Right ventricle myocardium inferior (tissue), 1 donor: ENCODE data around the gene CDK19. TPM values are rescaled to one million over a fixed set of nuclear protein-coding genes. Genes with fewer than 3 reads are reported as not detected.
"Not testable (repeated sequence)": the region's sequence is repeated elsewhere in the genome, so short reads cannot be mapped to it uniquely, and the experiment has no call there.

Experiments used
- ATAC-seq: fragments of 200-7000 bp; cut with Tn5 transposase; one replicate; pipeline ENCODE4 v1.9.1; 2020; ENCODE audit warnings: mild to moderate bottlenecking, moderate library complexity
- DNase-seq: peaks from one replicate; pipeline ENCODE4 v3.0.0; 2021; ENCODE audit errors: missing footprints
- intact Hi-C: fragments of 100-400 bp; cut with DNase I; formaldehyde crosslinking; loops from one replicate; pipeline ENCODE4 v1.11.0; 2022
- long read RNA-seq: library from polyadenylated mRNA; unstranded; transcript quantifications from one replicate; pipeline ENCODE4 v2.0.0, GENCODE V29; 2021
- total RNA-seq: library from RNA; stranded (reverse); fragmentation: NEBNext Ultra II Directional; extraction: Animal tissue kit (Norgen Biotek cat#: 25700); gene quantifications from one replicate; pipeline ENCODE4 v1.2.1, GENCODE V29; 2021
- donor health status: DM: no; HTN: yes; CAD: no; lungs with severe emphysema.

Gene CDK19
- 11.5 TPM for total RNA-seq
- long read RNA-seq, result 0 reads

DNA sequence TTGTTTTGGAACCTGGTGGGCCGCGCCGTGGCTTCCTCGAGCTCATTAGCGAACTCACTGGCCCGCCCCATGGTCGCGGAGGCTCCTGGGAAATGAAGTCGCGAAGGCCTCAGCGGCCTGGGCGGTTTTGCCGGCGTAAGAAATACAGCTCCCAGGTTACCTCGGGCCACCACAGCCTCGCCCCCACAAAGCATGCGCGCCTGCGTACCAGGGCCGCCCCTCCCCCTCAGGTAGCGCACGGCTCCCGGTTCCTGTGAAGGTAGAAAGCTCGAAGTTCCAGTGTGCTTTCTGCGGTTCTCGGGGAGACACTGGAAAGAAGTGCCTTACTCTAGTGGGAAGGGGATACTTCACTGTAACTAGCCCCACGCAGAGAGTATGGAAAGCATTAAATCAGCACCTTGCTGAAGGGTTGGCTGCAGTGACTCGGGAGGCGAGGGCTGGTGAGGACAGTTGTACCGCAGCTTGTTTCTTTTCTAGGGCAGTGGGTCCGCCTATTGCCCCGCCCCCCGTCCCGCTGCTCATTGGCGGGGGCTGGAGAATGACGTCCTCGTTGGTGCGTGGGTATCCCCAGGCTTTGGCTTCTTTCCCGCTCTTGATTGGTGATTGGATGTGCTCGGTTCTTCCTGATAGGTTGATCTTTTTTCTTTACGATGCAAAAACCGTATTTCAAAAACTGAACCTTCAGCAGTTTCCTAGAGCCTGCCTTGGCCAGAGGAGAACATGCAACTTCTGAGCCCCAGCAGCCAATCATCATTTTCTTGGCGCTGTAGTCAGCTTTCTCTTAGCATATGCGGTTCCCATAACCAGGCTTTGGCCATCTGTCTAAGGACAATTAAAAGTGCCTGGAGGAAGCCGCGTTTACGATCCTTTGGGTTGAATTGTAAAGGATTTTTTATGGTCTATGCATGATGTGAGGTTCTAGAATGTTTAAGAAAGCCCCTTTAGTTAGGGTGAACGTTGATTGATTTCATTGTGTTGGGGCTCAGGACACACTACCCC is at the start of gene CDK19:
TSS of gene CDK19 (minus strand) at position 59 of the 999 bp plus-strand sequence. CDS start 333 bp downstream, outside the sequence.
- ATAC-seq (peak; percentile 98), DNase-seq (peak; percentile 100)
- intact Hi-C loops, result loop anchor here (1.0 to 10.0 kb wide), 5 partner anchors 59 to 400 kb away; partner anchors contain the start of genes AMD1, DDO and GTF3C6

DNA sequence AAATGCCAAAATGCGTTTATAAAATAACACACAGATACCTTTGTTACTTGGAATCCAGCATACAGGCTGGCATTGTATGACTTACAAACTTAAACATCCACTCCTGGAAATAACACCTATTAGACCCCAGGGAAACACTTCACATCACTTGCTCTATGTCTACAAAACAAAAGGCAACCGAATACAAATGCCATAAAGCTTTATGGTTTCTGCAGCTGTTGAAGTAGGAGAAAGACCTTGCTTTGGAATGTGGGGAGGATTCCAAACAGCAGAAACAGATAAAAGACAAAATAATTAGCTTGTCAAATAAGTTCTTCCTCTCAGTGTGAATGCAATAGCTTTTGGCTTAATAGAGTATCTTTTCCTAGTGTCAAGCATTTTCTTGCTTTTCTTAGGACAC is 49.6 kb upstream of the CDK19 start:
- intact Hi-C loops, result no loop called here
- DNase-seq (no peak), ATAC-seq (no peak)

DNA sequence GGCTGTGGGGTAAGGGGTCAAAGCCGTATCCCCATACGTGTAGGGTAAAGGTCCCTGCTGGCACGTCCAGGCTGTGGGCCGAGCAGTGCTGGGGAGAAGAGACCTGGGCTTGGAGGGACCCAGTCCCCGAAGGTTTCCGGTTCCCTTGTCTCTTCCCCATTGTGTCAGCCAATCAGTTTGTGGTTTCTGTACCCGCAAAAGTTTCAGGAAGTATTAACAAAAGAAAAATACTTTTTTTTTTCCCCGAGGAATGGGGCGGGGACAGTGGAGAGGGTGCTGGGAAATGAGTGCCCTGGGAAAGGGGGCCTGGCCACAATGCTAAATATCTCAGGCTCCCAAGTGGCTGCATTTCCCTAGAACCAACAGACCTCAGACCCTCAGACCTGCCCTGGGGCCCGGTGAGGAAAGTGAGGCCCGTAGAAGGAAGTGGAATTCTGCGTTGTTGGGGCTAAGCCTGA is 44.1 kb upstream of the CDK19 start:
- ATAC-seq (peak; percentile 34), DNase-seq (peak; percentile 65)
- intact Hi-C loops, result no loop called here

DNA sequence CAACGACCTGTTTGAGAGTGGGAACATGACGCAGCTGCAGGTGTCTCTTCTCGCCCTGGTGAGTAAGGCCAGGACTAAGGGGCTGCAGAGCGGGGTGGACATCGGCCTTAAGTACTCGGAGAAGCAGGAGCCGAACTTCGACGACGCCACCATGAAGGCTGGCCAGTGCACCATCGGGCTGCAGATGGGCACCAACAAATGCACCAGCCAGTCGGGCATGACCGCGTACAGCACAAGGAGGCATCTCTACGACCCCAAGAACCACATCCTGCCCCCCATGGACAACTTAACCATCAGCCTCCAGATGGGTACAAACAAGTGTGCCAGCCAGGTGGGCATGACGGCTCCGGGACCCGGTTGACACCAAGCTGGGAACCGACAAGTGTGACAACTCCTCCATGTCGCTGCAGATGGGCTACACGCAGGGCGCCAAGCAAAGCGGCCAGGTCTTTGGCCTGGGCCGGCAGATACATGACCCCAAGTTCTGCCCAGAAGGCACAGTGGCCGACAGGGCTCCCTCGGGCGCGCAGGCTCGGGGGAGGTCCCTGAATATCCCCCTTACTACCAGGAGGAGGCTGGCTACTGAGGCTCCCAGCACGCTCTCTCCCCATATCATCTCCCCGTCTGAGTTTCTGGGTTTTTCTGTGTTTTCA is 43.4 kb upstream of the CDK19 start:
- intact Hi-C loops, result no loop called here
- DNase-seq (peak; percentile 70), ATAC-seq (no peak)

DNA sequence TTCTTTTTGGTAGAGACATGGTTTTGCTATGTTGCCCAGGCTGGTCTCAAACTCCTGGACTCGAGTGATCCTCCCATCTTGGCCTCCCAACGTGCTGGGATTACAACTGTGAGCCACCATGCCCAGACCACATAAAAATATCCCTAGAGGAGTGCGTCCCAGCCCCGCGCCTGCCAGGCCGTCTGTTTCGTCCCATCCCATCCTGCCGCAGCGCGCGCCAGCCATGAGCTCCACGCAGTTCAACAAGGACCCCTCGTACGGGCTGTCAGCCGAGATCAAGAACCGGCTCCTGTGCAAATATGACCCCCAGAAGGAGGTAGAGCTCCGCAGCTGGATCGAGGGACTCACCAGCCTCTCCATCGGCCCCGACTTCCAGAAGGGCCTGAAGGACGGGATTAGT is 42.7 kb upstream of the CDK19 start:
- ATAC-seq (no peak), DNase-seq (no peak)
- intact Hi-C loops, result no loop called here

DNA sequence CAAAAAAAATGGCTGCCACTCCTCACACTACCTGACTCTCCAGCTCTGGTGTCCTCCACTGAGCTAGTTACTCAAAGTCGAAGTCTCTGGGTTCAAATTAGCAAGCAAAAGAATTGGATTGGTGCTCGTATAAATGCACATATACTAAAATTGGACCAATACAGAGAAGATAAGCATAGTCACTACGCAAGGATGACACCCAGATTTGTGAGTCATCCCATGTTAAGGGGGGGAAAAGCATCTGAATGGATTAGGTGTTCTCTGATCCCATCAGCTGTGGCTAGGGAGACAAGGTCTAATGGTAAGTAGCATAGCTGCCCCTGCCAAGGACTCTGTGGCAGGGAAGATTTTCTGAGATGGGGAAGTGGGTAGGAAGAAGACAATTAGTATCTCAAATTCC is 41.0 kb upstream of the CDK19 start:
- no peak for ATAC-seq
- intact Hi-C loops, result no loop called here
- DNase-seq, result no peak

DNA sequence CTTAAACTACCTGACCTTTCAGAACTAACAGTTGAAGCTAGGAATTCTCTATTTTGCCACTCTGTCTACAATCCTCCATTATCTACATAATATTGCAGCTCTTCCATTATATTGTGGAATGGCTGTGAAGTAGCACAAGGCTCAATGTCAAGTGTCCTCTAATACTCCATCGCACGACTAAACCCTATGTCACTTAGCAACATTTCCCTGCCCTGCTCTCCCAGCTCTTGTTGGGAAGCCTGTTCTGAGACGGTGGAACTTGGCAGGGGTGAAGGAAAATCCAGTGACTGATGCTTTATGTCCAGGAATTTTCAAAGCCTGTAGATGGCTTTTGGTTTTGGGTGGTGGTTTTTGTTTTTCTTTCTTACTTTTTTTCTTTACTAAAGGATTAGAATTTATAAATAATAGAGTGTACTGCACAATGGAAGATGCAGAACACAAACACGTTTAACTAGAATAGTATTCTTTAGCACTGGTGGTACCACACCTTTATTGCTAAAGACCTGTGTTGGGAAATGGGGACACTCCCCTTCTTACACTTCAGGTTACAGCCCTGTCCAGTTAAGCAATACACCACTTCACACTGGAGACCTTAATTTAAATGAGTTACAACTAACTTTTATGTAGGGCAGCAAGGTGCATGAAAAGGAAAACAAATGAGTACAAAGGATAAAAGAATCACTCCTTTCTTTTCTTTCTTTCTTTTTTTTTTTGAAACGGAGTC is 38.6 kb upstream of the CDK19 start:
- intact Hi-C loops, result no loop called here
- ATAC-seq, result no peak
- DNase-seq, result no peak

DNA sequence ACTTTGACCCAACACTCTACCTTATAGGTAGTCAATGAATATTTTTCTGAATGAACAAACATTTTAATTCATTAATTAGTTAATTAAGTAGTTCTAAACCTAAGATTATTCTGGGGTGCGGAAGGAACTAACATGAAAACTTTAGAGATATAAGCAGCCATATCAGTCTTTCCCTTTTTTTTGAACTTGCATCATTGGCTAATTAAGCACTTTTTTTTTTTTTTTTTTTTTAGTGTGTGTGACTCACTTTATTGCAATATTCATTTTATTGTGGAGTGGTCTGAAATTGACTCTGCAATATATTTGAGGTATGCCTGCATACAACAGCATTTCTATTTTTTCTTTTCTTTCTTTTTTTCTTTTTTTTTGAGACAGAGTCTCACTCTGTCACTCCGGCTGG is 37.5 kb upstream of the CDK19 start:
- ATAC-seq, result no peak
- DNase-seq, result no peak
- intact Hi-C loops, result no loop called here

DNA sequence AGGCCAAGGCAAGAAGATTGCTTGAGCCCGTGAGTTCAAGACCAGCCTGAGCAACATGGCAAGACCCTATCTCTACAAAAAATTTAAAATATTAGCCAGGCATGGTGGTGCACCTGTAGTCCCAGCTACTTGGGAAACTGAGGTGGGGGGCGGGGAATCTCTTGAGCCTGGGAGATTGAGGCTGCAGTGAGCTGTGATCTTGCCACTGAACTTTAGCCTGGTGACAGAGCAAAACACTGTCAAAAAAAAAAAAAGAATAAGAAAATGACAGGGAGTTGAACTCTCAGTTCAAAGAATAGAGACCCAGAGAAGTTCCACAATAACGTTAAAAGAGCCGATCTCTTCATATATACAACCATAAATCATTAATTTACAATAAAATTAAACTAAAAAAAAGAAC is 34.5 kb upstream of the CDK19 start:
- DNase-seq (no peak), ATAC-seq (no peak)
- intact Hi-C loops, result no loop called here

DNA sequence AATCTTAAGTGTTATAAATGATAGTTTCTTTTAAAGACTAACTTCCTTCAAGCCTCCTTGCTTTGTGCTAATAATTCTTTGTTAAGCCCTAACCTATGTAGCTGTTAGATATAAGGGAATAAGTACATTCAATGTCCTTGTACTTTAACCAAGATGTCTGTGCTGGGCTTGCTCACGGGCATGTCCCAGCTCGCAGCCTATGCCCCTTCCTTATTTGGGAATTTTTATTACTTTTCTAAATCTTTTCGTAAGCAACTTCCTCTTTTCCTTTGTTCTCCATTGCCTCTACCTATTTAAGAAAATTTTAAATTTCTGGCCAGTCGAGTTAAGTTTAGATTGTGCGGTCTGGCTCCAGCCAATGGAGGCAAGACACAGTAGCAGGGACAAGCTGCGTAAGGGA is 26.0 kb upstream of the CDK19 start:
- DNase-seq (no peak), ATAC-seq (no peak)
- intact Hi-C loops, result no loop called here

DNA sequence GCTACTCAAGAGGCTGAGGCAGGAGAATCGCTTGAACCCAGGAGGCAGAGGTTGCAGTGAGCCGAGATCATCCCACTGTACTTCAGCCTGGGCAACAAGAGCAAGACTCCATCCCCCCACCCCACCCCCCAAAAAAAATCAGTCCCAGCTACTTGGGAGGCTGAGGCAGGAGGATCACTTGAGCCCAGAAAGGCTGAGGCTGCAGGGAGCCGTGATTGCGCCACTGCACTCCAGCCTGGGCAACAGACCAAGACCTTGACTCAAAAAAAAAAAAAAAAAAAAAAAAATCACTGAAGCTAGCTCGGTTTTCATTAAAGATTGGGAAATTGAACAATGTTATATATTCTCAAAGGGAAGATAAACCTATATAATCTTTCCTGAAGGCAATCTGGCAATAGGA is 20.5 kb upstream of the CDK19 start:
- DNase-seq, intact Hi-C loops, ATAC-seq: not testable (repeated sequence)

DNA sequence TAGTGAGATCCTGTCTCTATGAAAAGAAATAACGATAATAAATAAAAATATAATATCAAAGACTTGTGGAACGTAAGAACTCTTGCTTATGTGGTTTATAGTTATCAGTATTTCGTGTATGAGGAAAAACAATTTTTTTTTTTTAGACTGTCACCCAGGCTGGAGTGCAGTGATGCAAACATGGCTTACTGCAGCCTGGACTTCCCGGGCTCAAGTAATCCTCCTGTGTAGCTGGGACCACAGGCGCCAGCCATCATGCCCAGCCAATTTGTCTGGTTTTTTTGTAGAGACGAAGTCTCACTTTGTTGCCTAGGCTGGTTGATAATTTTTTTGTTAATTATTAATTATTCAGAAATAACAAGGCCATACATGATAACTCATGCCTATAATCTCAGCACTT is 18.6 kb upstream of the CDK19 start:
- no peak for DNase-seq
- ATAC-seq, result no peak
- intact Hi-C loops, result no loop called here

DNA sequence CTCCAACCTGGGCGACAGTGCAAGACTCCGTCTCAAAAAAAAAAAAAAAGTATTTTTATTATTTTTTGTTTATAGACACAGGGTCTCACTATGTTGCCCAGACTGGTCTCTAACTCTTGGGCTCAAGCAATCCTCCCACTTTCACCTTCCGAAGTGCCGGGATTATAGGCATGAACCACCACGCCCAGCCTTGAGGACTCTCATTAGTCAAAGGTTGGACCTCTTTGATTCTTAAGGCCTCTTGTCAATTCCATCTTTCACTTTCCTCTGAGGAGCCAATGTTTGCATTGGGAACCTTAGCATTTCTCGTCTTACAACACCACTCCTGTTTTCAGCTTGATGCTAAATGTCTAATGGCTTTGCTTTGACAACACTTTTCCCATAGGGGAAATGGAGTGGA is 16.1 kb upstream of the CDK19 start:
- intact Hi-C loops, result no loop called here
- DNase-seq (no peak), ATAC-seq (no peak)

DNA sequence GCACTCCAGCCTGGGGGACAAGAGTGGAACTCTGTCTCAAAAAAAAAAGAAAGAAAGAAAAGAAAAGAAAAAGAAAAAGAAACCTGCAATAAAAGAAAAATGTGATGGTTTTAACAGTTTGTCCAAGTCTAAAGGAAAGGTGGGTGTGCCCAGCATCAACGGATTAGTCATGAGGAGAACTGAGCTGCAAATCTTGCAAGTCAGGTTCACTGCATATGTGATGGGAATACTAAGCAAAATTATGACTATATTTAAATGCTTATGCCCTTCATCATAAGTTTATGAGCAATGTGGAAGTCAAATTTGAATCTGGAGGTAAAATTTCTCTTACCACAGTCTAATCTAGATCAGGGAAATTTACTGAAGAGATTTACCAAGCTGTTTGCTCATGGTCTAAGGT is 13.1 kb upstream of the CDK19 start:
- intact Hi-C loops, result no loop called here
- ATAC-seq, result no peak
- DNase-seq, result no peak

DNA sequence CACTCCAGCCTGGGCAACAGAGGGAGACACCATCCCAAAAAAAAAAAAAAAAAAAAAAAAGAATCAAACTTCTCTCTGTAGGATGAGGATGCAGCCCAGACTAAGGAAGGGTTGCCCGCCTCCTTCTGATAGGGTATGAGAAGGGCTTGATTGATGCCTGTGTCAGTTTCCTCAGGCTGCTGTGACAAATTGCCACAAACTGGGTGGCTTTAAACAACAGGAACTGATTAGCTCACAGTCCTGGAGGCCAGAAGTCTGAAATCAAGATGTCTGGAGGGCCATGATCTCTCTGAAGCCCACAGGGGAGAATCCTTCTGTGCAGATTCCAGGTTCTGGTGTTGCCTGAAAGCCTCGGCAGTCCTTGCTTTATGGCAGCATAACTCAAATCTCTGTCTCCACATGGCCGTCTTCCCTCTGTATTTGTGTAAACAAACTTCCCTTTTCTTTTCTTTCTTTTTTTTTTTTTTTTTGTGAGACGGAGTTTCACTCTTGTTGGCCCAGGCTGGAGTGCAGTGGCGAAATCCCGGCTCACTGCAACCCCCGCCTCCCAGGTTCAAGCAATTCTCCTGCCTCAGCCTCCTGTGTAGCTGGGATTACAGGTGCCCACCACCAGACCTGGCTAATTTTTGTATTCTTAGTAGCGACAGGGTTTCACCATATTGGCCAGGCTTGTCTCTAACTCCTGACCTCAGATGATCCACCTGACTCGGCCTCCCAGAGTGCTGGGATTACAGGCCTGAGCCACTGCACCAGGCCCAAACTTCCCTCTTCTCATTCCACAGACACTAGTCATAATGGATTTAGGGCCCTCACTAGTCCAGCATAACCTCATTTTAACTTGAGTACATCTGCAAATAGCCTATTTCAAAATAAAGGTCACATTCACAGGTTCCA is 11.2 kb upstream of the CDK19 start:
- DNase-seq (no peak), ATAC-seq (peak; percentile 39)
- intact Hi-C loops, result no loop called here

DNA sequence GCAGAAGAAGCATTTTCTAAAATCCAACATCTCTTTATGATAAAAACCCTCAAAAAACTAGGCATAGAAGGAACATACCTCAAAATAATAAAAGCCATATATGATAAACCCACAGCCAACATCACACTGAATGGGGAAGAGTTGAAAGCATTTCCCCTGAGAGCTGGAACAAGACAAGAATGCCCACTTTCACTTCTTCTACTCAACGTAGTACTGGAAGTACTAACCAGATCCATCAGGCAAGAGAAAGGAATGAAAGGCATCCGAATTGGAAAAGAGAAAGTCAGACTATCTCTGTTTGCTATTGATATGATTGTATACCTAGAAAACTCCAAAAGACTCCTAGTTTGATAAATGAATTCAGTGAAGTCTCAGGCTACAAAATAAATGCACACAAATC is 7.9 kb upstream of the CDK19 start:
- ATAC-seq (no peak), DNase-seq (no peak)
- intact Hi-C loops, result no loop called here

DNA sequence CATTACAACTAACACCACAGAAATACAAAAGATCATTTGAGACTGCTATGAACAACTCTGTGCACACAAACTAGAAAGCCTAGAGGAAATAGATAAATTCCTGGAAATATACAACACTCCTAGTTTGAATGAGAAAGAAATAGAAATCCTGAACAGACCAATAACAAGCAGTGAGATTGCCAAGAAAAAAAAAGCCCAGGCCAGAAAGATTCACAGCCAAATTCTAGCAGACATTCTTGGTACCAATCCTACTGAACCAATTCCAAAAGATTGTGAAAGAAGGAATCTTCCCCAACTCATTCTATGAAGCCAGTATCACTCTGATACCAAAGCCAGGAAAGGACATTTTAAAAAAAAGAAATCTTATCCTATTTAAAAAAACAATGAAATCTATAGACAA is 7.0 kb upstream of the CDK19 start:
- ATAC-seq, result peak; percentile 61
- no peak for DNase-seq
- intact Hi-C loops, result no loop called here

DNA sequence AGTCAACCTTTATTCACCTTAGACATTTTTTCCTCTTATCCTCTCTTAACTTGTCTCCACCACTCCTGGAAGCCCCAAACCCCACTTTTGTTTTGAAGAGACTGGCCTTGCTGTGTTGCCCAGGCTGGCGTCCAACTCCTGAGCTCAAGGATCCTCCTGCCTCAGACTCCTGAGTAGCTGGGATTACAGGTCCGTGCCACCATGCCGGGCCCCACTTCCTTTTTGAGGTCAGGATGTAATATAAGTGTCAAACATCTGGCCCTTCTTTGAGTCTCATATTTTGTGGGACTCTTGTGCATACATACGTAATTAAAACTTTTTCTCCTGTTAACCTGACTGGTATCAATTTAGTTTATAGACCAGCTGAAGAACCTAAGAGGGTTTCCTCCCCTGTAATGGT is 1.4 kb upstream of the CDK19 start:
- DNase-seq (no peak), ATAC-seq (no peak)
- intact Hi-C loops, result loop anchor here (5.0 to 10.0 kb wide), 2 partner anchors 134 to 292 kb away; no protein-coding TSS in a partner anchor
